ENCODE data around the gene UBQLN3.
A peak's percentile ranks its signal among the peaks of the same experiment; 100 is the strongest.

Gene UBQLN3

GRCh38 chr11:5548440-5548839 is 38.7 kb upstream of the UBQLN3 start, which contains the start of gene OR52H1:
Gene OR52H1 (minus strand): TSS chr11:5548540. CDS start chr11:5545505, 3,035 bp downstream.
- TF ChIP-seq POLR2A (IDR thresholded peaks at IDR 0.05; ENCODE audit: extremely low read depth, insufficient read length) = no peak
- no peak for TF ChIP-seq MYC (IDR thresholded peaks at IDR 0.05; ENCODE audit: low read depth, low read length)
- TF ChIP-seq CTCF (IDR thresholded peaks at IDR 0.05; ENCODE audit: low read depth, low read length) = no peak
- no peak for TF ChIP-seq MAX (IDR thresholded peaks at IDR 0.05; ENCODE audit: low read depth, low read length)
- no peak within 1 kb of the TSS for H3K4me3 ChIP-seq (ENCODE audit: low read depth, low read length)

GRCh38 chr11:5547982-5548381 is 38.2 kb upstream of the UBQLN3 start:
- TF ChIP-seq MYC (IDR thresholded peaks at IDR 0.05; ENCODE audit: low read depth, low read length) = no peak
- no peak for TF ChIP-seq MAX (IDR thresholded peaks at IDR 0.05; ENCODE audit: low read depth, low read length)
- TF ChIP-seq CTCF (IDR thresholded peaks at IDR 0.05; ENCODE audit: low read depth, low read length) = no peak
- no peak for TF ChIP-seq POLR2A (IDR thresholded peaks at IDR 0.05; ENCODE audit: extremely low read depth, insufficient read length)
- no peak for DNase-seq (ENCODE audit: low read depth)
- no peak overlapping the region for H3K4me3 ChIP-seq (ENCODE audit: low read depth, low read length)

More at GRCh38 chr11:5548440-5548839, 38.7 kb upstream of the UBQLN3 start, which contains the start of gene OR52H1:
- DNase-seq (ENCODE audit: low read depth) = no peak

- DNase-seq (ENCODE audit: low read depth) = no peak
- no peak overlapping the region for H3K4me3 ChIP-seq (ENCODE audit: low read depth, low read length)
- TF ChIP-seq POLR2A (IDR thresholded peaks at IDR 0.05; ENCODE audit: extremely low read depth, insufficient read length) (no peak), MAX (IDR thresholded peaks at IDR 0.05; ENCODE audit: low read depth, low read length) (no peak), MYC (IDR thresholded peaks at IDR 0.05; ENCODE audit: low read depth, low read length) (no peak), CTCF (IDR thresholded peaks at IDR 0.05; ENCODE audit: low read depth, low read length) (no peak)
Observed at GRCh38 chr11:5546457-5546856, 36.7 kb upstream of the UBQLN3 start.

GRCh38 chr11:5541427-5541826 is 31.7 kb upstream of the UBQLN3 start:
- H3K4me3 ChIP-seq (ENCODE audit: low read depth, low read length) = no peak overlapping the region

GRCh38 chr11:5536482-5536881 is 26.7 kb upstream of the UBQLN3 start:
- no peak overlapping the region for H3K4me3 ChIP-seq (ENCODE audit: low read depth, low read length)
- no peak for DNase-seq (ENCODE audit: low read depth)
- TF ChIP-seq MYC (IDR thresholded peaks at IDR 0.05; ENCODE audit: low read depth, low read length) (no peak), MAX (IDR thresholded peaks at IDR 0.05; ENCODE audit: low read depth, low read length) (no peak)

More at GRCh38 chr11:5541427-5541826, 31.7 kb upstream of the UBQLN3 start:
- TF ChIP-seq CTCF (IDR thresholded peaks at IDR 0.05; ENCODE audit: low read depth, low read length) = no peak
- no peak for TF ChIP-seq MAX (IDR thresholded peaks at IDR 0.05; ENCODE audit: low read depth, low read length)
- no peak for TF ChIP-seq POLR2A (IDR thresholded peaks at IDR 0.05; ENCODE audit: extremely low read depth, insufficient read length)
- no peak for TF ChIP-seq MYC (IDR thresholded peaks at IDR 0.05; ENCODE audit: low read depth, low read length)
- no peak for DNase-seq (ENCODE audit: low read depth)

- no peak overlapping the region for H3K4me3 ChIP-seq (ENCODE audit: low read depth, low read length)
- peak; percentile 3 for DNase-seq (ENCODE audit: low read depth)
- TF ChIP-seq POLR2A (IDR thresholded peaks at IDR 0.05; ENCODE audit: extremely low read depth, insufficient read length) (no peak), MAX (IDR thresholded peaks at IDR 0.05; ENCODE audit: low read depth, low read length) (no peak), CTCF (IDR thresholded peaks at IDR 0.05; ENCODE audit: low read depth, low read length) (no peak), MYC (IDR thresholded peaks at IDR 0.05; ENCODE audit: low read depth, low read length) (no peak)
Observed at GRCh38 chr11:5534046-5534445, 24.3 kb upstream of the UBQLN3 start.
